HCT116 (cell line): ENCODE data around the gene PRG2.

Experiments used
- CEBPB ChIP-seq: IDR thresholded peaks from 2 replicates; pipeline ENCODE4 v1.6.1; 2012; ENCODE audit warnings: low read depth
- CTCF ChIP-seq, 3 experiments: fragments of 200-600 bp in 1 of 3; sonication (generic) in 1 of 3; IDR thresholded peaks in 2 of 3; conservative IDR thresholded peaks in 1 of 3; 2 replicates each; pipeline ENCODE4 v1.5.1; 2012 to 2017; ENCODE audit warnings: low read depth in 2 of 3, low read length in 2 of 3, antibody characterized with exemption in 1 of 3, borderline replicate concordance in 1 of 3, control low read depth in 1 of 3, mild to moderate bottlenecking in 1 of 3, mixed read lengths in 1 of 3, mixed run types in 1 of 3, moderate library complexity in 1 of 3; ENCODE audit not compliant: insufficient read depth in 1 of 3
- EGR1 ChIP-seq: IDR thresholded peaks from 2 replicates; pipeline ENCODE4 v1.6.1; 2012; ENCODE audit warnings: low read depth
- EZH2 ChIP-seq: fragments of 200-600 bp; sonication (generic); IDR thresholded peaks from 2 replicates; pipeline ENCODE4 v1.6.1; 2017; ENCODE audit warnings: antibody characterized with exemption, mixed run types
- EZH2phosphoT487 ChIP-seq: fragments of 200-600 bp; IDR thresholded peaks from 2 replicates; pipeline ENCODE4 v1.6.1; 2018; ENCODE audit warnings: antibody characterized with exemption, borderline replicate concordance
- JUND ChIP-seq: IDR thresholded peaks from 2 replicates; pipeline ENCODE4 v1.6.1; 2012
- MAX ChIP-seq: IDR thresholded peaks from 2 replicates; pipeline ENCODE4 v1.6.1; 2012
- POLR2A ChIP-seq: IDR thresholded peaks from 2 replicates; pipeline ENCODE4 v1.7.0; 2011; ENCODE audit warnings: borderline replicate concordance; ENCODE audit not compliant: insufficient read depth, insufficient read length; ENCODE audit errors: extremely low read depth
- POLR2AphosphoS5 ChIP-seq: IDR thresholded peaks from 2 replicates; pipeline ENCODE4 v1.6.1; 2011; ENCODE audit warnings: mild to moderate bottlenecking, low read depth, low read length, moderate library complexity
- RAD21 ChIP-seq: IDR thresholded peaks from 2 replicates; pipeline ENCODE4 v1.6.1; 2012; ENCODE audit warnings: low read depth, mild to moderate bottlenecking
- TCF7L2 ChIP-seq: IDR thresholded peaks from 2 replicates; pipeline ENCODE4 v1.7.0; 2011; ENCODE audit warnings: borderline replicate concordance, inconsistent platforms; ENCODE audit not compliant: insufficient read depth, insufficient read length; ENCODE audit errors: extremely low read depth
- YY1 ChIP-seq: IDR thresholded peaks from 2 replicates; pipeline ENCODE4 v1.6.1; 2011; ENCODE audit warnings: low read length, low read depth, moderate library complexity, mild to moderate bottlenecking; ENCODE audit not compliant: insufficient replicate concordance; ENCODE audit errors: extremely low read depth

- peak; percentile 44 to 69 (median 67); a peak in 5 of 6 replicates for TF ChIP-seq CTCF (IDR thresholded peaks at IDR 0.05 in 2 of 3, conservative IDR thresholded peaks at IDR 0.05 in 1 of 3; ENCODE audit: borderline replicate concordance in 1 of 3, insufficient read depth in 1 of 3, low read depth in 2 of 3, low read length in 2 of 3)
- TF ChIP-seq RAD21: peak; percentile 74
- no peak for TF ChIP-seq POLR2A
- no peak for TF ChIP-seq TCF7L2
- TF ChIP-seq POLR2AphosphoS5: no peak
- TF ChIP-seq EZH2: no peak
- TF ChIP-seq JUND: no peak
- TF ChIP-seq MAX: peak; percentile 89
- TF ChIP-seq YY1: no peak
- TF ChIP-seq EZH2phosphoT487: no peak
- no peak for TF ChIP-seq CEBPB
- TF ChIP-seq EGR1: no peak
These were observed 44.8 kb downstream of the PRG2 start for GRCh38 chr11:57345555-57346211.
